Uterus (tissue), 2 donors: Measurements from ENCODE around the gene UBXN6.

ENCODE experiments used
- POLR2A ChIP-seq, 2 donors: fragments of 450-650 bp; IDR thresholded peaks; one replicate each; pipeline ENCODE4 v1.6.1; 2016; ENCODE audit warnings: antibody characterized with exemption in 2 of 2, mild to moderate bottlenecking in 1 of 2, moderate library complexity in 1 of 2
- TF ChIP-seq, protein P1 (sequence below), 4 experiments: fragments of 200-600 bp in 2 of 4; fragments of 450-650 bp in 2 of 4; sonication (generic) in 2 of 4; IDR thresholded peaks; one replicate each; pipeline ENCODE4 v1.5.1; 2016 to 2019; ENCODE audit warnings: antibody characterized with exemption in 4 of 4, mild to moderate bottlenecking in 2 of 4, moderate library complexity in 1 of 4

DNA sequence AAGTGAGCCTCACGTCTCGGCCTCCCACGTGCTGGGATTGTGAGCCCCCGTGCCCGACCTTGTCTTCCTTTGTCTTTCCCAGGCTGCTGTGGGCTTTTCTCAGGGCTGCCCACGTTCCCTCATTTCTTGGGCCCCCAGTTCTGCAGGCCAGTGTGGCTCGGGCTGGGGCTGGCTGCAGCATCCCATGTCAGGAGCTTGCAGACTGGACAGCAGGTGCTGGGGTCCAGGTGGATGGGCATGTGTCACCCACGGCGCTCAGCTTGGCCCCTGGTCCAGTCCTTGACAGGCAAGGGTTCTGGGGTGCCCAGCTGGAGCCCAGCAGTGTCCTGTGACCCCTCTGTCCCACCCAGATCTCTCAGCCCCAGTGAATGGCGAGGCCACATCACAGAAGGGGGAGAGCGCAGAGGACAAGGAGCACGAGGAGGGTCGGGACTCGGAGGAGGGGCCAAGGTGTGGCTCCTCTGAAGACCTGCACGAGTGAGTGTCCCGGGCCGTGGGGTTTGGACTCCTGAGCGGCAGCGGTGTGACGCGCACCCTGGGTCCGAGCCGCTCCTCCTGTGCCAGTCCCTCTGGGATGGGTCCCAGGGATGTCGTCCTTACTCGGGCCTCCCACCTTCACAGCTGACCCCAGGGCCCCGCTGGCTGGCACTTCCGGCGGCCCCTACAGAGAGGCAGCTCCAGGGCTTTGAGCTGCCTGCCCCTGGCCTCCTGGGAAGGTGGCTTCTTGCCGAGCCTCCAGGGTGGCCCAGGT lies 43.4 kb upstream of the UBXN6 start:
- TF ChIP-seq, protein P1, sequence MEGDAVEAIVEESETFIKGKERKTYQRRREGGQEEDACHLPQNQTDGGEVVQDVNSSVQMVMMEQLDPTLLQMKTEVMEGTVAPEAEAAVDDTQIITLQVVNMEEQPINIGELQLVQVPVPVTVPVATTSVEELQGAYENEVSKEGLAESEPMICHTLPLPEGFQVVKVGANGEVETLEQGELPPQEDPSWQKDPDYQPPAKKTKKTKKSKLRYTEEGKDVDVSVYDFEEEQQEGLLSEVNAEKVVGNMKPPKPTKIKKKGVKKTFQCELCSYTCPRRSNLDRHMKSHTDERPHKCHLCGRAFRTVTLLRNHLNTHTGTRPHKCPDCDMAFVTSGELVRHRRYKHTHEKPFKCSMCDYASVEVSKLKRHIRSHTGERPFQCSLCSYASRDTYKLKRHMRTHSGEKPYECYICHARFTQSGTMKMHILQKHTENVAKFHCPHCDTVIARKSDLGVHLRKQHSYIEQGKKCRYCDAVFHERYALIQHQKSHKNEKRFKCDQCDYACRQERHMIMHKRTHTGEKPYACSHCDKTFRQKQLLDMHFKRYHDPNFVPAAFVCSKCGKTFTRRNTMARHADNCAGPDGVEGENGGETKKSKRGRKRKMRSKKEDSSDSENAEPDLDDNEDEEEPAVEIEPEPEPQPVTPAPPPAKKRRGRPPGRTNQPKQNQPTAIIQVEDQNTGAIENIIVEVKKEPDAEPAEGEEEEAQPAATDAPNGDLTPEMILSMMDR (IDR thresholded peaks at IDR 0.05), result no peak
- no peak for TF ChIP-seq POLR2A (IDR thresholded peaks at IDR 0.05)
